ENCODE data around the gene KRTAP10-11. TPM values are rescaled to one million over a fixed set of nuclear protein-coding genes. Genes with fewer than 3 reads are reported as not detected.

Gene KRTAP10-11
- total RNA-seq, 2 experiments from 2014 or later, result not detected

DNA sequence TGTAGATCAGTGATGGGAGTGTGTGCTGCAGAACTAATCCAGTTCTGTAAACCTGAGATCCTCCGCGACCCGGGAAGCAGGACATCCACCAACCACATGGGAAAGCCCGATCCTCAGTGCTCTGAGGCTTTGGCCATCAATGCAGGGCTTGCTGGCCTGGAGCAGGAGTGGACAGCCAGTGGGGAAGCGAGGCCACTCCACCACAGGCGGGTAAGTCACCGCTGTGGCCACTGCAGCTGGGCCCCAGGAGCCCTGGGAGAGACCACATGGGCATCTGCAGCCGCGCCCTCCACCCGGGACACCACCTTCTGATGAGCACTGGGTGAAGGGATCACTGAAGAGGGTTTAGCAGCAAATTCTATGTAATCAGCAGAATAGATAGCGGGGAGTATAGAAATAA, 34.9 kb downstream of the KRTAP10-11 start:
- ChIA-PET CTCF (ENCODE audit: unreplicated experiment) (interaction anchor here (0.6 kb wide), 1 partner anchor 1130 kb away, joined by 4 read pairs; no protein-coding TSS in a partner anchor), POLR2A (no interaction called here)
- H3K4me3 ChIP-seq (ENCODE audit: low read depth, low read length, poor library complexity, severe bottlenecking), result no peak overlapping the region
- no peaks in the 10 kb centered on the region for H3K9me2 ChIP-seq (ENCODE audit: insufficient read depth, low read length)
- no peaks in the 10 kb centered on the region for H3K9me3 ChIP-seq (ENCODE audit: low read length)
- TF ChIP-seq, protein P1, sequence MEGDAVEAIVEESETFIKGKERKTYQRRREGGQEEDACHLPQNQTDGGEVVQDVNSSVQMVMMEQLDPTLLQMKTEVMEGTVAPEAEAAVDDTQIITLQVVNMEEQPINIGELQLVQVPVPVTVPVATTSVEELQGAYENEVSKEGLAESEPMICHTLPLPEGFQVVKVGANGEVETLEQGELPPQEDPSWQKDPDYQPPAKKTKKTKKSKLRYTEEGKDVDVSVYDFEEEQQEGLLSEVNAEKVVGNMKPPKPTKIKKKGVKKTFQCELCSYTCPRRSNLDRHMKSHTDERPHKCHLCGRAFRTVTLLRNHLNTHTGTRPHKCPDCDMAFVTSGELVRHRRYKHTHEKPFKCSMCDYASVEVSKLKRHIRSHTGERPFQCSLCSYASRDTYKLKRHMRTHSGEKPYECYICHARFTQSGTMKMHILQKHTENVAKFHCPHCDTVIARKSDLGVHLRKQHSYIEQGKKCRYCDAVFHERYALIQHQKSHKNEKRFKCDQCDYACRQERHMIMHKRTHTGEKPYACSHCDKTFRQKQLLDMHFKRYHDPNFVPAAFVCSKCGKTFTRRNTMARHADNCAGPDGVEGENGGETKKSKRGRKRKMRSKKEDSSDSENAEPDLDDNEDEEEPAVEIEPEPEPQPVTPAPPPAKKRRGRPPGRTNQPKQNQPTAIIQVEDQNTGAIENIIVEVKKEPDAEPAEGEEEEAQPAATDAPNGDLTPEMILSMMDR (conservative IDR thresholded peaks at IDR 0.05; ENCODE audit: low read length), result no peak
- no peak for TF ChIP-seq EZH2phosphoT487 (IDR thresholded peaks at IDR 0.05; ENCODE audit: borderline replicate concordance, low read depth, low read length)
- H3K36me3 ChIP-seq (ENCODE audit: insufficient read depth, low read length), result no peaks in the 10 kb centered on the region
- DNase-seq (ENCODE audit: low spot score), result no peak
- H3K27ac ChIP-seq (ENCODE audit: low read depth, low read length, poor library complexity, severe bottlenecking), result no peak overlapping the region
- H3K4me1 ChIP-seq (ENCODE audit: insufficient read depth, low read length, poor library complexity, severe bottlenecking), result no peaks in the 10 kb centered on the region
- intact Hi-C loops (cut with micrococcal nuclease; ENCODE audit: unreplicated experiment), result no loop called here
- BruUV-seq (replicated peaks), result no TSS peak
- H3K79me2 ChIP-seq (ENCODE audit: insufficient read depth, low read depth, low read length), result no peaks in the 10 kb centered on the region
- no peaks in the 10 kb centered on the region for H4K20me1 ChIP-seq (ENCODE audit: insufficient read depth, low read length)
- no peak overlapping the region for H3K4me2 ChIP-seq (ENCODE audit: low read length)
- no peak overlapping the region for H2AFZ ChIP-seq (ENCODE audit: low read length)

DNA sequence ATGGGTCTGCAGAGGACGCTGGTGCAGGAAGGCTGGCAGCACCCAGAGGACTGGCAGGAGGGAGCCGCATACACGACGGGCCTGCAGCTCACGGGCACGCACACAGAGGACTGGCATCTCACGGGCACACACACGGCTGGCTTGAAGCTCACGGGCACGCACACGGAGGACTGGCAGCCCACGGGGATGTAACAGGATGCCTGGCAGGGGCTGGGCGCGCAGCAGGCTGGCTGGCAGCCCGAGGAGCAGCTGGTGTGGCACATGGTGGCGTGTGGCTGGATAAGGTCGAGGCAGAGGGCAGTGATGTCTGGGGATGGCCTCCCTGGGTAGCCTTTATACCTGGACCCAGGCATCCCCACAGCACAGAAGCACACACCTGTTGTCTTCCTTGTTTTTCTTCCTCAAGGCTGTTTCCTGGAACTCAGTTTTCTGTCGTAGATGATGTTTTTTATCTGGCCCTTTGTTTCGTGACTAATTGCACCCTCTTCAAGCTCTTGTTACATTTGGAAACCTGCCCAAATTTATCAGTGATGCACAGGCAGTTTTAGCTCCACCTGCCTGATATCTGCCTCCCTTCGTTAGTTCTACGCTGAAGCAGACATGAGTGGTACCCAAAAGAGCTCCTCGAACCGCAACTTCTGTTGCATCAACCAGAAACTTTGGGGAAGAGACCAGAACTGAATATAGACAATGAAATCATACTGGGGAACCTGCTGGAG, 35.8 kb downstream of the KRTAP10-11 start, which contains the start of gene KRTAP12-1:
KRTAP12-1 (minus strand) TSS at position 303 of the 719 bp plus-strand sequence; CDS start at position 263, 40 bp downstream.
- no peaks in the 10 kb centered on the region for H4K20me1 ChIP-seq (ENCODE audit: insufficient read depth, low read length)
- TF ChIP-seq EZH2phosphoT487 (IDR thresholded peaks at IDR 0.05; ENCODE audit: borderline replicate concordance, low read depth, low read length), result no peak
- TF ChIP-seq, protein P1 (conservative IDR thresholded peaks at IDR 0.05; ENCODE audit: low read length), result no peak
- H3K4me2 ChIP-seq (ENCODE audit: low read length), result no peak within 1 kb of the TSS
- BruUV-seq (replicated peaks), result no TSS peak
- no peak for DNase-seq (ENCODE audit: low spot score)
- no peaks in the 10 kb centered on the region for H3K9me3 ChIP-seq (ENCODE audit: low read length)
- ChIA-PET CTCF (ENCODE audit: unreplicated experiment) (interaction anchor here (0.6 kb wide), 1 partner anchor 1129 kb away, joined by 4 read pairs; no protein-coding TSS in a partner anchor), POLR2A (interaction anchor here (0.6 kb wide), 1 partner anchor 18 kb away, joined by 3 read pairs; no protein-coding TSS in a partner anchor)
- no peak within 1 kb of the TSS for H2AFZ ChIP-seq (ENCODE audit: low read length)
- intact Hi-C loops (cut with micrococcal nuclease; ENCODE audit: unreplicated experiment), result no loop called here
- H3K4me1 ChIP-seq (ENCODE audit: insufficient read depth, low read length, poor library complexity, severe bottlenecking), result no peaks in the 10 kb centered on the region
- H3K4me3 ChIP-seq (ENCODE audit: low read depth, low read length, poor library complexity, severe bottlenecking), result no peak within 1 kb of the TSS
- H3K9me2 ChIP-seq (ENCODE audit: insufficient read depth, low read length), result no peaks in the 10 kb centered on the region
- H3K79me2 ChIP-seq (ENCODE audit: insufficient read depth, low read depth, low read length), result no peaks in the 10 kb centered on the region
- H3K27ac ChIP-seq (ENCODE audit: low read depth, low read length, poor library complexity, severe bottlenecking), result no peak within 1 kb of the TSS
- no peaks in the 10 kb centered on the region for H3K36me3 ChIP-seq (ENCODE audit: insufficient read depth, low read length)

DNA sequence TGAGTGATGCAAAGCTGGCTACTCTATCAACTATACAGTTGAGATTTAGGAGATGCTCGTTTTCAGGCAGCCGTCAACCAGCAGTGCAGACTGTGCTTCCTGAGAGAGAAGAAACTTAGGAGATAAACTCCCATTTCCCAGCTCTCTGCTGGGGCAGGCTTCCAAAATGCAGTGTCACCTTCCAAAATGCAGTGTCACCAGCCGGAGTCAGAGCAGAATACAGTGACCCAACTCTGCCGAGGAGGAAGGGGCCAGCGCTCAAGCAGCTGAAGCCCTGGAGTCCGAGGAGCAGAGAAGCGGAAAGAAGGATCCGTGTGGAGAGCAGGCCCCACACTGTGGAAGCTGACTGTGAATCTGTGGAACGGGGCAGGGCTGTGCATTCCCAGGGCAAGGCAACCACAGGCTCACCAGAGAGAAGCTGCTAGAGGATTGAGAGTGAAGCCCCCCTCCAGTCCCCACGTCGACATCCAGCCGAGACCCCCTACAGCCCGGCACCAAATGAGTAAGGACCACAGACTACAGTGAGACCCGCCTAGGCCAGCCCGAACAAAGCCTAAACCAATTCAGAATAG, 36.5 kb downstream of the KRTAP10-11 start:
- DNase-seq (ENCODE audit: low spot score), result no peak
- H3K4me2 ChIP-seq (ENCODE audit: low read length), result no peak overlapping the region
- intact Hi-C loops (cut with micrococcal nuclease; ENCODE audit: unreplicated experiment), result no loop called here
- no peaks in the 10 kb centered on the region for H3K4me1 ChIP-seq (ENCODE audit: insufficient read depth, low read length, poor library complexity, severe bottlenecking)
- H3K9me3 ChIP-seq (ENCODE audit: low read length), result no peaks in the 10 kb centered on the region
- H3K4me3 ChIP-seq (ENCODE audit: low read depth, low read length, poor library complexity, severe bottlenecking), result no peak overlapping the region
- no peak for TF ChIP-seq EZH2phosphoT487 (IDR thresholded peaks at IDR 0.05; ENCODE audit: borderline replicate concordance, low read depth, low read length)
- TF ChIP-seq, protein P1 (conservative IDR thresholded peaks at IDR 0.05; ENCODE audit: low read length), result no peak
- no peaks in the 10 kb centered on the region for H3K79me2 ChIP-seq (ENCODE audit: insufficient read depth, low read depth, low read length)
- H3K27ac ChIP-seq (ENCODE audit: low read depth, low read length, poor library complexity, severe bottlenecking), result no peak overlapping the region
- H2AFZ ChIP-seq (ENCODE audit: low read length), result no peak overlapping the region
- no TSS peak for BruUV-seq (replicated peaks)
- H4K20me1 ChIP-seq (ENCODE audit: insufficient read depth, low read length), result no peaks in the 10 kb centered on the region
- POLR2A ChIA-PET, result no interaction called here
- no peaks in the 10 kb centered on the region for H3K9me2 ChIP-seq (ENCODE audit: insufficient read depth, low read length)
- H3K36me3 ChIP-seq (ENCODE audit: insufficient read depth, low read length), result no peaks in the 10 kb centered on the region
- CTCF ChIA-PET (ENCODE audit: unreplicated experiment), result no interaction called here
